GM12874 (cell line): Measurements from ENCODE around the gene ABHD5.
A peak's percentile ranks its signal among the peaks of the same experiment; 100 is the strongest.

Experiments
- TF ChIP-seq, protein P1 (sequence below): IDR thresholded peaks from 2 replicates; pipeline ENCODE4 v1.5.1; 2011; ENCODE audit warnings: low read depth, mild to moderate bottlenecking, control low read depth, low read length, moderate library complexity; ENCODE audit not compliant: insufficient read depth

Gene ABHD5

DNA sequence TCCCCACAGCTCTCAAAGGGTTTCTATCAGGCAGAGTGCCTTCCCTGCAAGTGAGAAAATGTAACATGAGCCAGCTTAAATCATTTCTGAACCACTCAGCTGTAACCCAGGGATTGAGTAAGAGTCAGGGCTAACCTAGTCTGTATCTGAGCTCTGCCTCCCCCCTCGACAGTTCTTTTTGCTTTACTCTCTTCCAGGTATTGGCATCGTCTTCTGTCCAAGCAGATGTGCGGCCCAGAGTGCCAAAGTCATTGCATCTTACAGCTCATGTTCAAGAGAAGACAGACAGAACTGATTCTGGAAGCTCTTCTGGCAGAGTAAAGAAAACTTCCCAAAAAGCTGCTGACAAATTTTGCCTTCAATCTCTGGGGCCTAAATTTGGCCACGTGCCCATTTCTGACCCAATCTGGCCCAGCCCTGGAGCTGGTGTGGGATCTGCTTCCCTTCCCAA, 74.8 kb downstream of the ABHD5 start:
- TF ChIP-seq, protein P1, sequence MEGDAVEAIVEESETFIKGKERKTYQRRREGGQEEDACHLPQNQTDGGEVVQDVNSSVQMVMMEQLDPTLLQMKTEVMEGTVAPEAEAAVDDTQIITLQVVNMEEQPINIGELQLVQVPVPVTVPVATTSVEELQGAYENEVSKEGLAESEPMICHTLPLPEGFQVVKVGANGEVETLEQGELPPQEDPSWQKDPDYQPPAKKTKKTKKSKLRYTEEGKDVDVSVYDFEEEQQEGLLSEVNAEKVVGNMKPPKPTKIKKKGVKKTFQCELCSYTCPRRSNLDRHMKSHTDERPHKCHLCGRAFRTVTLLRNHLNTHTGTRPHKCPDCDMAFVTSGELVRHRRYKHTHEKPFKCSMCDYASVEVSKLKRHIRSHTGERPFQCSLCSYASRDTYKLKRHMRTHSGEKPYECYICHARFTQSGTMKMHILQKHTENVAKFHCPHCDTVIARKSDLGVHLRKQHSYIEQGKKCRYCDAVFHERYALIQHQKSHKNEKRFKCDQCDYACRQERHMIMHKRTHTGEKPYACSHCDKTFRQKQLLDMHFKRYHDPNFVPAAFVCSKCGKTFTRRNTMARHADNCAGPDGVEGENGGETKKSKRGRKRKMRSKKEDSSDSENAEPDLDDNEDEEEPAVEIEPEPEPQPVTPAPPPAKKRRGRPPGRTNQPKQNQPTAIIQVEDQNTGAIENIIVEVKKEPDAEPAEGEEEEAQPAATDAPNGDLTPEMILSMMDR, result no peak

DNA sequence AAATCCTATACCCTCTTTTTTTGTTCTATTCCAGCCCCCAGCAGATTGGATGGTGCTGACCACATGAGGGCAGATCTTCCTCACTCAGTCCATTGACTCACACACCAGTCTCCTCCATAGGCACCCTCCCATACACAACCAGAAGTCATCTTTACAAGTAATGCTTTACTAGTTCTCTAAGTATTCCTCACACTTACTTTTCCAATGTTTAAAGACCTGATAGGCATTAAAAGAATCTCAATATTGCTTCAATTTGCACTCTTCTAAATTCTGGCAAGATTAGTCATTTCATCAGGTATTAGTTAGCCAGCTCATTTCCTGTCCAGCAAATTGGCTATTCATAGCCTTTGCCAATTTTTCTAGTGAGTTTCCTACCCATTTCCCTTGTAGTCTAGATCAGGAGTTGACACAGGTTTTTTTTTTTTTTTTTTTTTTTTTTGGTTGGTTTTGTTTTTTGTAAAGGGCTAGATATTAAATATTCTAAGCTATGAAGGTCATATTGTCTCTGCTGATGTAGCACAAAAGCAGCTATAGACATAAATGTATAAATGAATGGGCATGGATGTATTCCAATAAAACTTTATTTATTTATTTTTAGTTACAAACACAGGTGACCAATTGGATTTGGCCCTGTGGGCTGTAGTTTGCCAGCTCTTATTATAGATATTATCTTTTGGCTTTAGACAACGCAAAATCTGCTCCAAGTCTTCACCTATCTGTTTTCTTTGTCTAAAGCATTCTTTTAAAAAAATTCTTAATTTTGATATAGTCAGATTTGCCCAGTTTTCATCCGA, 76.1 kb downstream of the ABHD5 start:
- TF ChIP-seq, protein P1, result no peak

DNA sequence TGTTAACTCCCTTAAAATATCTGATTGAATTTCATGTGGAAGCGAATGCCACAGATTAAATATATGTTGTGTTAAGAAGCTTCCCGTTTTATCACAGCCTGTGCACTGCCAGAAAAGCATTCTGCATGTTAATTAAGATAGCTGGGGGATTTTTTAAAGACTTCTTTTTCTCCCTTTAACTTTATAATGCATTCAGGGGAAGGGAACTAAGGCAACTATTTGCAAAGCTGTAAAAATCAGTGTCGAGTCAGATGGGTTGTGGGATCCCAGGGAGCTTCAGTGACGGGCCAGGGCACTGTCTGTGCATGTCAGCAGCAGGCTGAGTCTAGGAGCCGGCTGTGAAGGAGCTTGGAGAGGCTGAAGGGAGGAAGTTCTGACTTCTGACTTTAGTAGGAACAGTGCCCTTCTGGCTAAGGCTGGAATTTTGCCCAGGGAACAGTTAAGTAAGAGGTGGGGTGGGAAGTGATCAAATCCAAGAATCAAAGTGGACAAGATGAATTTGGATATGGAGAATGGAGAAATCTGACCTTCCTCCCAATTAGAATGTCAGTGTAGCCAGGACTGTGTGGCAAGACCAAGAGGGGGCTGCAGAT, 77.7 kb downstream of the ABHD5 start:
- TF ChIP-seq, protein P1, result no peak

DNA sequence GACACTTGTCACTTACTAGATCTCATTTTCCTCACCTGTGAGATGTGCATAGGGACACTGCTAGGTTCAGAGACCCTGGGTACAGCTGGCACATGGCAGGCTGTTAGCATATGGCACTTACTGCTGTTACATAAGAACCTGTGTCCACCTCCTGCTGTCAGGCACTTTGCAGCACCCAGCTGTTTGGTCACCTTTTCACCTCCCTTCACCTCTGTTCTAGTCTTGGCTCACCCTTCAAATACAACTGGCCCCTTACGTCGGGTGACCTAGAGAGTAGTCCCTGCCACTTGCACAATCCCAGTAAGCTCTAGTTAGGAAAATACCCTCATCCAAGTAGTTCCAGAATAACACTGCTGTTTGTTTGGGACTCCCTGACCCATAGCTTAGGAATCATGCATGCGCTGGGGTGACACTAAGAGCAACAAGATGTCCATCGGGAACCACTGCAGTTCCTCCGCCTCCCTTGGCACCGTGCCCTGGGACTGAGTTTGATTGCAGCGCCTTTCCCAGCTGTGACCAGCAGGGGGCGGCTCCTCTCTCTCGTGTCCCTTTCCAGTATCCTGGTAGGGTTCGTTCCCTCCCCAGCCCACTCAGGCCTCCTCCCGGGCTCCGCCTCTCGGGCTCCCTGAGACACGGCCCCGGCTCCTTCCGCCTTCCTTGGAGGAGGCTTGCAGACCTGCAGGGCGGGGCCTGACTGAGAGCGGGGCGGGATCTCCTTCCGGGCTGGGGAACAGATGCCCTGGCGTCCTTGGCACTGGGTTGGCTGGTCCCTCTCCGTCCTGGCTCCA, 78.6 kb downstream of the ABHD5 start:
- TF ChIP-seq, protein P1, result peak; percentile 94

DNA sequence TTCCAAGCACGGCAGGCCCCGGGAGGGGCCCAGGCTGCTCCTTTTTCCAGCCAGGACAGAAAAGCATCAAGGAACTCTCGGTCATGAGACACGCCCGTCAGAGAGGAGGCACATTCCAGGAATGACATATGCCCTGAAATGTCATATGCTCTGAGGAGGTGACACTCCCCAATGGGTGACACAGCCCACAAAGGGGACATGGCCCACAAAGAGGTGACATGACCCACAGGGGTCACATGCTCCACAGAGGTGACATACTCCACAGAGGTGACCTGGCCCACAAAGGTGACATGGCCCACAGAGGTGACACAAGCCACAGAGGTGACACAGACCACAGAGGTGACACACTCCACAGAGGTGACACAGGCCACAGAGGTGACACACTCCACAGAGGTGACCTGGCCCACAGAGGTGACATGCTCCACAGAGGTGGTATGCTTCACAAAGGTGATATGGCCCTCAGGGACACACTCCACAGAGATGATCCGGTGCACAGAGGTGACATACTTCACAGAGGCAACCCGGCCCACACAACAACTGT, 79.2 kb downstream of the ABHD5 start:
- TF ChIP-seq, protein P1, result no peak

DNA sequence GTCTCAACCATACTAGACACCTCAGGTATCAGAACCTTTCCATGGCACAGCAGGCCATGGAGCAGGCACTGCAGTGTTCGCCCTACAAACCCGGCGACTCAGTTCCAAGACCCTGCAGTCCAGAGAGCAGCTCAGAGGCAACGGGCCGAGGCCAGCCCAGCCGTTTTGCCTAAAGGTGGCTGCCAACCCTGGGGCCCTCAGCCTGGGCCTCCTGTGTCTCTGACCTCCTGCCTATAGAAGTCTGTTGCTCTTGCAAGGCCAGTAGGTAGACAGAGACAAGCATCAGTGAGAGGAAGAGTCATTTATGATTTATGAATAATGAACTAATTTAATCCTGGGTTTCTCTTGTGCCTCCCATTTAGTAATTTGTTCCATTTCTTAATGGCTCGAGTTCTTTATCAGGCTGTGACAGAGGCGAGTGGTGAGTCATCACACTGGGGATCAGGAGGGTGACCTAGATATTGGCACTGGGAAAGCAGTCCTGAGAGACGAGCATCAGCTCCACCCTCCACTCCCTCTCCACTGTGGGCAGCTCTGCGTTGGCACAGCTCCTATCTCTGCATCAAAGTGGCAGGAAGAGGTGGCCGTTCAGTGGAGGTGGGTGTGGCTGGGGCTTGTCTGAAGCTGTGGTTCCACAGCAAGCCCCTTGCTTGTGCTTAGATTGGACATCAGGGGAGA, 79.8 kb downstream of the ABHD5 start:
- TF ChIP-seq, protein P1, result no peak

DNA sequence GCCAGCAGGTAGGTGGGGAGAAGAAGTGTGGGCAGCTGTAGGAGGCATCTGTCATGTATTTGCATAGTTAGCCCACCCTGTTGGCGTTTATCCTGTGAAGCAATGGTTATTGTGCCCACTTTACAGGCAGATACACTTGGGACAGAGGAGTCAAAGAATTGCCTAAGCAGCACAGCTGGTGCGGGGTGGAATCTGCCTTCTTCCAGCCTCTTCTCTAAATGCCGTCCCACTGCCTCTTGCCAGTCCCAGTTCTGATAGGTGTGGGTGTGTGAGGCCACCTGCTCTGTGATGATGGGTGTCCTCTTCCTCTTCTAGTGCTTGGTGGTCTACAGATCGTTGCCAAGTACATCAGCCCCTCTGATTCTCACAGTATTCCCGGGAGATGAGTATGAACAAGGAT, 80.9 kb downstream of the ABHD5 start:
- TF ChIP-seq, protein P1, result no peak
